Endothelial cell (in vitro differentiated cells): ENCODE measurements around the gene GAA. TPM values are rescaled to one million over a fixed set of nuclear protein-coding genes. Genes with fewer than 3 reads are reported as not detected.

Experiments
- DNase-seq: peaks from one replicate; pipeline ENCODE4 v3.0.0; 2021; ENCODE audit warnings: low spot score
- H3K27ac Mint-ChIP-seq: one replicate; pipeline ENCODE4 v1.8.0; 2021; ENCODE audit warnings: mixed read lengths, inconsistent platforms; ENCODE audit not compliant: unreplicated experiment
- H3K27me3 Mint-ChIP-seq: one replicate; pipeline ENCODE4 v1.8.0; 2021; ENCODE audit warnings: mild to moderate bottlenecking, moderate library complexity, mixed read lengths, inconsistent platforms; ENCODE audit not compliant: unreplicated experiment
- H3K36me3 Mint-ChIP-seq: one replicate; pipeline ENCODE4 v1.8.0; 2021; ENCODE audit warnings: mild to moderate bottlenecking, low read depth, mixed read lengths, inconsistent platforms; ENCODE audit not compliant: unreplicated experiment
- H3K4me1 Mint-ChIP-seq: one replicate; pipeline ENCODE4 v1.8.0; 2021; ENCODE audit warnings: mild to moderate bottlenecking, mixed read lengths, inconsistent platforms; ENCODE audit not compliant: unreplicated experiment
- H3K4me3 Mint-ChIP-seq: one replicate; pipeline ENCODE4 v1.8.0; 2021; ENCODE audit warnings: mild to moderate bottlenecking, mixed read lengths, inconsistent platforms; ENCODE audit not compliant: unreplicated experiment
- H3K9me3 Mint-ChIP-seq: one replicate; pipeline ENCODE4 v1.8.0; 2021; ENCODE audit warnings: mixed read lengths, inconsistent platforms; ENCODE audit not compliant: unreplicated experiment
- total RNA-seq: library from RNA; stranded (reverse); fragmentation: NEBNext Ultra II Directional; extraction: Animal tissue kit (Norgen Biotek cat#: 25700); gene quantifications from one replicate; pipeline ENCODE4 v1.2.1, GENCODE V29; 2021; ENCODE audit not compliant: unreplicated experiment
- TF ChIP-seq, protein P1 (sequence below): fragments of 200-600 bp; sonication (generic); IDR thresholded peaks from one replicate; pipeline ENCODE4 v1.5.0; 2021; ENCODE audit warnings: antibody characterized with exemption; ENCODE audit not compliant: unreplicated experiment

Gene GAA
- total RNA-seq, 1 donor from 2014 or later, result 93.0 TPM

DNA sequence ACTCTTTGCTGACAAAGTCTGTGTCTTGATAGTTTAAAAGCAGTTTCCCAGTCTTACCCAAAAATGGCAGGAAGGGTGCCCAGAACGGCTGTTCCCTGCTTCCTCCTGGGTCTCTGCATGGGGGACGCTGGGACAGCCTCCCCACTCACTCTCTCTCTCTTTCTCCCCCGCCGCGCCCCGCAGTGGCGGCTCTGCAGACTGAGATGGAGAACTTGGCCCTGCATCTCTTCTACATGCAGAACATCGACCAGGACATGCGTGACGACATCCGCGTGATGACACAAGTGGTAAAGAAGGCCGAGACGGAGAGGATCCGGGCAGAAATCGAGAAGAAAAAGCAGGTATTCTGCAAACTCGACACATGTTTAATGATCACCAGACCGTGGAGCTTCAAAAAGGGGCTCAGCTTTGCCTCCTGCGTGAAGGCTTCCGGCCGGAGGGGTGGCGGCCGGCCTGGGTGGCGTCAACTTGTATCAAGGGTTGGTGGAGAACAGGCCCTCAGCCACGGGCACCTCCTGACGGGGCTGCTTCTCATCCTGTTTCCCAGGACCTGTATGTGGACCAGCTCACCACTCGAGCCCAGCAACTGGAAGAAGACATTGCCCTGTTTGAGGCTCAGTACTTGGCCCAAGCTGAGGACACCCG, 42.9 kb upstream of the GAA start:
- Mint-ChIP-seq H3K36me3 (peaks cover 4% of the 10 kb centered on the region), H3K9me3 (no peaks in the 10 kb centered on the region), H3K27ac (no peak overlapping the region), H3K4me3 (no peak overlapping the region), H3K27me3 (no peaks in the 10 kb centered on the region), H3K4me1 (peaks cover 22% of the 10 kb centered on the region)
- no peak for DNase-seq
- TF ChIP-seq, protein P1, sequence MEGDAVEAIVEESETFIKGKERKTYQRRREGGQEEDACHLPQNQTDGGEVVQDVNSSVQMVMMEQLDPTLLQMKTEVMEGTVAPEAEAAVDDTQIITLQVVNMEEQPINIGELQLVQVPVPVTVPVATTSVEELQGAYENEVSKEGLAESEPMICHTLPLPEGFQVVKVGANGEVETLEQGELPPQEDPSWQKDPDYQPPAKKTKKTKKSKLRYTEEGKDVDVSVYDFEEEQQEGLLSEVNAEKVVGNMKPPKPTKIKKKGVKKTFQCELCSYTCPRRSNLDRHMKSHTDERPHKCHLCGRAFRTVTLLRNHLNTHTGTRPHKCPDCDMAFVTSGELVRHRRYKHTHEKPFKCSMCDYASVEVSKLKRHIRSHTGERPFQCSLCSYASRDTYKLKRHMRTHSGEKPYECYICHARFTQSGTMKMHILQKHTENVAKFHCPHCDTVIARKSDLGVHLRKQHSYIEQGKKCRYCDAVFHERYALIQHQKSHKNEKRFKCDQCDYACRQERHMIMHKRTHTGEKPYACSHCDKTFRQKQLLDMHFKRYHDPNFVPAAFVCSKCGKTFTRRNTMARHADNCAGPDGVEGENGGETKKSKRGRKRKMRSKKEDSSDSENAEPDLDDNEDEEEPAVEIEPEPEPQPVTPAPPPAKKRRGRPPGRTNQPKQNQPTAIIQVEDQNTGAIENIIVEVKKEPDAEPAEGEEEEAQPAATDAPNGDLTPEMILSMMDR, result no peak

DNA sequence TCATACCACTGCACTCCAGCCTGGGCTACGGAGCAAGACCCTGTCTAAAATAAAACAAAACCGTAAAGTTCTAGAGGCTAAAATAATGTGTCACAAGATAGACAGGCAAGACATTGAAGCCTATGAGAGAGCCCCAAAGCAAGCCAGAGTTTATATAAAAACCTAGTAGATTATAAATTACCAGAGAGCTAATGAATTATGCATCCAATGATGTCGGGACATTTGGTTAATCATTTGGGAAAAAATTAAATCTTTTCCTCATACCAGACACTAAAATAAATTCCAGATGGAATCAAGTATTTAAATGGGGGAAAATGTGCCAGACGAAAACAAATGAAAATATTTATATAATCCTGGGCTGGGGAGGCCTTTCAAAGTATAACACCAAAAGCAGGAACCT, 40.7 kb upstream of the GAA start:
- Mint-ChIP-seq H3K9me3 (no peaks in the 10 kb centered on the region), H3K4me1 (peaks cover 25% of the 10 kb centered on the region), H3K27me3 (no peaks in the 10 kb centered on the region), H3K27ac (no peak overlapping the region), H3K4me3 (no peak overlapping the region), H3K36me3 (peaks cover 4% of the 10 kb centered on the region)
- DNase-seq, result no peak
- TF ChIP-seq, protein P1, result no peak

DNA sequence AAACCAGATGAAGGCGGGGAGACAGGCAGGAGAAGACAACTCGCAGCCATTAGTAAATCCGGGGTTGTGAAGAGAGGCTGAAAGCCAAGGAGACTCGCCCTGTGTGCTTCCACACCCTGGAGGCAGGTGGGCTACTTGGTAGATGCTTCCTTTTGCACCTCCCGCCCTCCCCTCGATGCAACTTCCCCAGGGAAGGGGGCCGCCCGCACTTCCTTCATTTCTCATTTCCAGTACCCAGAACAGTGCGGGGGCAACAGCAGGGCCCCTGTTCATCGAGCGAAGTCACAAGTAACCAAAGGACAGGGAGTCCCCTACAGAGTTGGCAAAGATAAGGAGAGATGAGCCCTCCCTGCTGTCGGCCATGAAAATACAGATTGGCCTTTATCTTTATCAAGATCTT, 40.0 kb upstream of the GAA start:
- no peak overlapping the region for H3K27ac Mint-ChIP-seq

DNA sequence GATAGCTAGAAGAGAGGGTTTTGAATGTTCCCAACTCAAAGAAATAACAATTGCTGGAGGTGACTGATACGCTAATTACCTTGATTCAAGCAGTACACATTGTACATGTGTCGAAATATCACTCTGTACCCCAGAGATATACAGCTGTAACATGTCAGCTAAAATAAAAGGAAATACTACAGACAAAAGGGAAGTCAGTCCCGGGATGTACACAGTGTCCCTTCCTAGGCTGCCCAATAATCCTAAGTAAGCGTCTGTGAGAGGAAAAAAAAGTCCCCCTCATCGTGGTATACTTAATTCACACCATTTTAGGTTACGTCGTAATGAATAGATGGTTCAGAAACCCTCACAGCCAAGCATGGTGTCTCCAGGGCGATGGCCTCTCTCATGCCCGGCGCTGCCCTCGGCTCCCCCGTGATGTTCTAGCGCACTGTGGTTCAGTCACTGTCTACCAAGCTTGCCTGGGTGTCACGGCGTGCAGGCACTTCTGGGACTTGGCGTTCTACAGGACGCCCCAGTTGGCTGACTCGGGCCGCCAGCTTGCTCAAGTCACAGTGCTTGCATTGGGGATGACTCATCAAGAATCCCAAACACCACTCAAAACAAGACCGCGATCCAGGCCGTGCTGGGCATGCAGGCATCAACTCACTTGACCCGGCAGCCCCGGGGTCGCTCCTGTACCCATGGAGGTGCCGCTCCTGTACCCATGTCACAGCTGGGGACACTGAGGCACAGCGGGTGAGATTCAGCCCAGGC, 37.4 kb upstream of the GAA start:
- Mint-ChIP-seq H3K9me3 (no peaks in the 10 kb centered on the region), H3K36me3 (no peaks in the 10 kb centered on the region), H3K27me3 (no peaks in the 10 kb centered on the region), H3K4me3 (no peak overlapping the region), H3K4me1 (peaks cover 27% of the 10 kb centered on the region), H3K27ac (peak overlapping the region; percentile 36)
- TF ChIP-seq, protein P1, result no peak
- DNase-seq, result no peak

More for the DNA sequence above, 40.0 kb upstream of the GAA start:
- Mint-ChIP-seq H3K4me1 (peaks cover 27% of the 10 kb centered on the region), H3K27me3 (no peaks in the 10 kb centered on the region), H3K36me3 (peaks cover 4% of the 10 kb centered on the region), H3K4me3 (no peak overlapping the region), H3K9me3 (no peaks in the 10 kb centered on the region)
- DNase-seq, result no peak
- TF ChIP-seq, protein P1, result no peak

DNA sequence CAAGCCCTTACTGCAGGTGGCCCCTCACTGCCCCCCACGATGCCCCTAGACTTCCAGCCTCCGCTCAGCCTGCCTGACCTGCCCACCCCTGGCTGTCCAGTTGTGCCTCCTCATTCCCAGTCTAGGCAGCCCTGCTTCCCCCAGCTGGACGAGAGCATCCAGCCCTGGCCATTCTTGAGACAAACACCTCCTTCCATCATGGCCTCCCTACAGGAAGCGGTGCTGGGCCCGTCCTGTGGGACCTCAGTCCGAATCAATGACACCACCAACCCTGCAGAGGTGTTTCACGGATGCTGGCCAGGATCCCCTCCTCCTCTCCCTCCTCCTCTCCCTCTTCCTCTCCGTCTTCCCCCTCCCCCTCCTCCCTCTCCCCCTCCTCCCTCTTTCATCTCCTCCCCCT, 36.7 kb upstream of the GAA start:
- no peak overlapping the region for H3K27ac Mint-ChIP-seq
- H3K4me3 Mint-ChIP-seq, result no peak overlapping the region
- no peaks in the 10 kb centered on the region for H3K36me3 Mint-ChIP-seq
- H3K4me1 Mint-ChIP-seq, result peaks cover 30% of the 10 kb centered on the region
- no peaks in the 10 kb centered on the region for H3K27me3 Mint-ChIP-seq
- H3K9me3 Mint-ChIP-seq, result no peaks in the 10 kb centered on the region
- DNase-seq, result no peak
- TF ChIP-seq, protein P1, result no peak
